22Rv1 (cell line): Measurements from ENCODE around the gene GALT.

Experiments used
- ZFX ChIP-seq: fragments of 450-650 bp; IDR thresholded peaks from 2 replicates; pipeline ENCODE4 v1.6.1; 2017; ENCODE audit warnings: antibody characterized with exemption, borderline replicate concordance
- TF ChIP-seq, protein P1 (sequence below): fragments of 450-650 bp; IDR thresholded peaks from 2 replicates; pipeline ENCODE4 v1.5.1; 2017; ENCODE audit warnings: mild to moderate bottlenecking

DNA sequence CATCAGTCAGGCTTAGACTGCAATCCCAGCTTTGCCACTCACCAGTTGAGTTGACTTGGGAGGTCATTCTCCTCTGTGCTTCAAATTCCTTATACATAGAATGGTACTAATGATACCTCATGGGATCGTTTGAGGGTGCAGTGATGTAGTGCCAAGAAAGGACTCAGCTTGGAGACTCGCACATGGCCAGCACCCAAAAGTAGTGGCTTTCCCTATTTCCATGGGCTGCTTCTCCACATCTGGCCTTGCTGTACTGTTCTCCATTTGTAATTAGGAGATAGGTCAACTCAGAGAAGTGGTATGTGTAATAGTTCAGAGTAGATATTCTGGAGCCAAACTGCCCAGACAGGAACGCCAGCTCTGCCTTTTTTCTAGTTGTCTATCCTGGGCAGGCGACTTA is 39.1 kb downstream of the GALT start:
- TF ChIP-seq, protein P1, sequence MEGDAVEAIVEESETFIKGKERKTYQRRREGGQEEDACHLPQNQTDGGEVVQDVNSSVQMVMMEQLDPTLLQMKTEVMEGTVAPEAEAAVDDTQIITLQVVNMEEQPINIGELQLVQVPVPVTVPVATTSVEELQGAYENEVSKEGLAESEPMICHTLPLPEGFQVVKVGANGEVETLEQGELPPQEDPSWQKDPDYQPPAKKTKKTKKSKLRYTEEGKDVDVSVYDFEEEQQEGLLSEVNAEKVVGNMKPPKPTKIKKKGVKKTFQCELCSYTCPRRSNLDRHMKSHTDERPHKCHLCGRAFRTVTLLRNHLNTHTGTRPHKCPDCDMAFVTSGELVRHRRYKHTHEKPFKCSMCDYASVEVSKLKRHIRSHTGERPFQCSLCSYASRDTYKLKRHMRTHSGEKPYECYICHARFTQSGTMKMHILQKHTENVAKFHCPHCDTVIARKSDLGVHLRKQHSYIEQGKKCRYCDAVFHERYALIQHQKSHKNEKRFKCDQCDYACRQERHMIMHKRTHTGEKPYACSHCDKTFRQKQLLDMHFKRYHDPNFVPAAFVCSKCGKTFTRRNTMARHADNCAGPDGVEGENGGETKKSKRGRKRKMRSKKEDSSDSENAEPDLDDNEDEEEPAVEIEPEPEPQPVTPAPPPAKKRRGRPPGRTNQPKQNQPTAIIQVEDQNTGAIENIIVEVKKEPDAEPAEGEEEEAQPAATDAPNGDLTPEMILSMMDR = no peak
- TF ChIP-seq ZFX = no peak
